ENCODE results near the gene SUSD3.
A peak's percentile ranks its signal among the peaks of the same experiment; 100 is the strongest.

SUSD3 gene

GRCh38 chr9:93111001-93111370 lies 52.5 kb downstream of the SUSD3 start:
- Histone ChIP-seq H3K4me1 (ENCODE audit: insufficient read depth, poor library complexity, severe bottlenecking) (peaks cover 10% of the 10 kb centered on the region), H3K27ac (ENCODE audit: poor library complexity, severe bottlenecking) (peak overlapping the region; percentile 65), H3K4me3 (ENCODE audit: severe bottlenecking) (no peak overlapping the region), H3K36me3 (ENCODE audit: low read depth) (peaks cover 28% of the 10 kb centered on the region), H3K9me3 (ENCODE audit: severe bottlenecking) (no peaks in the 10 kb centered on the region), H3K27me3 (ENCODE audit: insufficient read depth, poor library complexity, severe bottlenecking) (no peaks in the 10 kb centered on the region)
- DNase-seq (ENCODE audit: low spot score) (no peak), ATAC-seq (ENCODE audit: low read depth) (no peak)
- TF ChIP-seq, protein P1, sequence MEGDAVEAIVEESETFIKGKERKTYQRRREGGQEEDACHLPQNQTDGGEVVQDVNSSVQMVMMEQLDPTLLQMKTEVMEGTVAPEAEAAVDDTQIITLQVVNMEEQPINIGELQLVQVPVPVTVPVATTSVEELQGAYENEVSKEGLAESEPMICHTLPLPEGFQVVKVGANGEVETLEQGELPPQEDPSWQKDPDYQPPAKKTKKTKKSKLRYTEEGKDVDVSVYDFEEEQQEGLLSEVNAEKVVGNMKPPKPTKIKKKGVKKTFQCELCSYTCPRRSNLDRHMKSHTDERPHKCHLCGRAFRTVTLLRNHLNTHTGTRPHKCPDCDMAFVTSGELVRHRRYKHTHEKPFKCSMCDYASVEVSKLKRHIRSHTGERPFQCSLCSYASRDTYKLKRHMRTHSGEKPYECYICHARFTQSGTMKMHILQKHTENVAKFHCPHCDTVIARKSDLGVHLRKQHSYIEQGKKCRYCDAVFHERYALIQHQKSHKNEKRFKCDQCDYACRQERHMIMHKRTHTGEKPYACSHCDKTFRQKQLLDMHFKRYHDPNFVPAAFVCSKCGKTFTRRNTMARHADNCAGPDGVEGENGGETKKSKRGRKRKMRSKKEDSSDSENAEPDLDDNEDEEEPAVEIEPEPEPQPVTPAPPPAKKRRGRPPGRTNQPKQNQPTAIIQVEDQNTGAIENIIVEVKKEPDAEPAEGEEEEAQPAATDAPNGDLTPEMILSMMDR (IDR thresholded peaks at IDR 0.05; ENCODE audit: poor library complexity, severe bottlenecking): no peak

GRCh38 chr9:93111371-93112115 lies 53.0 kb downstream of the SUSD3 start:
- H3K4me1 ChIP-seq (ENCODE audit: insufficient read depth, poor library complexity, severe bottlenecking): peaks cover 13% of the 10 kb centered on the region
- TF ChIP-seq, protein P1 (IDR thresholded peaks at IDR 0.05; ENCODE audit: poor library complexity, severe bottlenecking): no peak
- H3K27me3 ChIP-seq (ENCODE audit: insufficient read depth, poor library complexity, severe bottlenecking): no peaks in the 10 kb centered on the region
- H3K4me3 ChIP-seq (ENCODE audit: severe bottlenecking): no peak overlapping the region
- peak overlapping the region; percentile 65 for H3K27ac ChIP-seq (ENCODE audit: poor library complexity, severe bottlenecking)
- DNase-seq (ENCODE audit: low spot score) (peak; percentile 92), ATAC-seq (ENCODE audit: low read depth) (peak; percentile 95)
- H3K9me3 ChIP-seq (ENCODE audit: severe bottlenecking): no peaks in the 10 kb centered on the region
- peaks cover 28% of the 10 kb centered on the region for H3K36me3 ChIP-seq (ENCODE audit: low read depth)

DNA sequence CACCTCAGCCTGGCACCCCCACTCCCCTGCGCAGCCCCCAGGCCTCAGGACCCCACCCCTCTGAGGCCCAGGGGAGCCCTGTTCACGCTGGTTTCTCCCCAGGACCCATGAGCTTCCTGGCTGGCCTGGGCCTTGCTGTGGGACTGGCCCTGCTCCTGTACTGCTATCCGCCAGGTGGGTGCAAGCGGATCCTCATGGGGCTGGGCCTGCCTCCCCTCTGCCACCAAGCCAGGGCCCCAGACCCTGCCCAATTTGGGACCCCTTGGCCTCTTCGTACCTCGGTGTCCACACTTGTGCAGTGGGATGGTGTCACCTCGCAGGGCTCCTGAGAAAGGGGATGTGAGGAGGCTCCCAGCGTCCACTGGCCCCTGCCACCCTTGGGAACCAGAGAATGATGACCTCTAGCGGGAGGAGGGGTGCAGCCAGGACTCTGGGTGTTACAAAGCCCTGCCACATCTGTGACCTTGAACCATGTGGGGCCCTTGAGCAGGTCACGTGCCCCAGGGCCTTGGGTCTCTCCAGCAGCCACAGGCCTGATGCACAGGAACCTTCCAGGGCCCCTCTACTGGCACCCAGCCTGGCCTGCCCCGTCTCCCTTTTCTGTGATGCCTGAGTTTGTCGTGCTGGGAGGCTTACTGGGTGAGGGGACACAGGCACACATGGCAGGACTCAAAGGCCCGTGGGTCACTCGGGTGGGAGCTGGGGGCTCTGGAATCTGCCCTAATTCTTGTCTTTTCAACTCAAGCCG lies 53.8 kb downstream of the SUSD3 start:
- ATAC-seq (ENCODE audit: low read depth): no peak
- peaks cover 13% of the 10 kb centered on the region for H3K4me1 ChIP-seq (ENCODE audit: insufficient read depth, poor library complexity, severe bottlenecking)

GRCh38 chr9:93112864-93113389 lies 54.4 kb downstream of the SUSD3 start:
- ATAC-seq (ENCODE audit: low read depth) (no peak), DNase-seq (ENCODE audit: low spot score) (peak; percentile 44)
- Histone ChIP-seq H3K9me3 (ENCODE audit: severe bottlenecking) (no peaks in the 10 kb centered on the region), H3K4me1 (ENCODE audit: insufficient read depth, poor library complexity, severe bottlenecking) (peaks cover 13% of the 10 kb centered on the region), H3K4me3 (ENCODE audit: severe bottlenecking) (no peak overlapping the region), H3K27me3 (ENCODE audit: insufficient read depth, poor library complexity, severe bottlenecking) (no peaks in the 10 kb centered on the region), H3K36me3 (ENCODE audit: low read depth) (peaks cover 28% of the 10 kb centered on the region), H3K27ac (ENCODE audit: poor library complexity, severe bottlenecking) (no peak overlapping the region)
- TF ChIP-seq, protein P1 (IDR thresholded peaks at IDR 0.05; ENCODE audit: poor library complexity, severe bottlenecking): no peak

More for the DNA sequence above, 53.8 kb downstream of the SUSD3 start:
- TF ChIP-seq, protein P1 (IDR thresholded peaks at IDR 0.05; ENCODE audit: poor library complexity, severe bottlenecking): no peak
- DNase-seq (ENCODE audit: low spot score): peak; percentile 42
- Histone ChIP-seq H3K36me3 (ENCODE audit: low read depth) (peaks cover 28% of the 10 kb centered on the region), H3K27ac (ENCODE audit: poor library complexity, severe bottlenecking) (peak overlapping the region; percentile 65), H3K9me3 (ENCODE audit: severe bottlenecking) (no peaks in the 10 kb centered on the region), H3K27me3 (ENCODE audit: insufficient read depth, poor library complexity, severe bottlenecking) (no peaks in the 10 kb centered on the region), H3K4me3 (ENCODE audit: severe bottlenecking) (no peak overlapping the region)

All from RWPE2 (cell line).